HG03571 (cell line): ENCODE results near the gene BPHL.
"Not testable (repeated sequence)": the region's sequence is repeated elsewhere in the genome, so short reads cannot be mapped to it uniquely, and the experiment has no call there.

Experiments
- ATAC-seq: cut with Tn5 transposase; IDR thresholded peaks from one replicate; pipeline ENCODE4 v1.9.1; 2021; ENCODE audit not compliant: unreplicated experiment

Gene BPHL

DNA sequence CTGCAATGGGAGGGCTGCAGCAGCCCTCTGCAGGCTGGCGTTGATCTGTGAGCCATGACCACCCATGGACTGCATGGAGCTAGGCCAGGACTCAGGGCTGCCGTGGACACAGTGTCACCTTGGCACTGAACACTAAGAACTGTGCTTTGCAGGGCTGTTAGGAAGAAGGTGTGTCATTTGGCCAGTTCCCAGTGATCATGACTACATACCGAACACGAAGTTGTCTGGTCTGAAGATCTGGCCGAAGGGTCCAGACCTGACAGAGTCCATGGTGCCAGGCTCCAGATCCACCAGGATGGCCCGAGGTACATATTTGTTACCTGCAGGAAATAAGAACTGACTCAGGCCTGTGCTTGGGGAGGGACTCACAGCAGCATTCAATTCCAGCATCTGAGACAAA lies 36.9 kb downstream of the BPHL start:
- not testable (repeated sequence) for ATAC-seq

DNA sequence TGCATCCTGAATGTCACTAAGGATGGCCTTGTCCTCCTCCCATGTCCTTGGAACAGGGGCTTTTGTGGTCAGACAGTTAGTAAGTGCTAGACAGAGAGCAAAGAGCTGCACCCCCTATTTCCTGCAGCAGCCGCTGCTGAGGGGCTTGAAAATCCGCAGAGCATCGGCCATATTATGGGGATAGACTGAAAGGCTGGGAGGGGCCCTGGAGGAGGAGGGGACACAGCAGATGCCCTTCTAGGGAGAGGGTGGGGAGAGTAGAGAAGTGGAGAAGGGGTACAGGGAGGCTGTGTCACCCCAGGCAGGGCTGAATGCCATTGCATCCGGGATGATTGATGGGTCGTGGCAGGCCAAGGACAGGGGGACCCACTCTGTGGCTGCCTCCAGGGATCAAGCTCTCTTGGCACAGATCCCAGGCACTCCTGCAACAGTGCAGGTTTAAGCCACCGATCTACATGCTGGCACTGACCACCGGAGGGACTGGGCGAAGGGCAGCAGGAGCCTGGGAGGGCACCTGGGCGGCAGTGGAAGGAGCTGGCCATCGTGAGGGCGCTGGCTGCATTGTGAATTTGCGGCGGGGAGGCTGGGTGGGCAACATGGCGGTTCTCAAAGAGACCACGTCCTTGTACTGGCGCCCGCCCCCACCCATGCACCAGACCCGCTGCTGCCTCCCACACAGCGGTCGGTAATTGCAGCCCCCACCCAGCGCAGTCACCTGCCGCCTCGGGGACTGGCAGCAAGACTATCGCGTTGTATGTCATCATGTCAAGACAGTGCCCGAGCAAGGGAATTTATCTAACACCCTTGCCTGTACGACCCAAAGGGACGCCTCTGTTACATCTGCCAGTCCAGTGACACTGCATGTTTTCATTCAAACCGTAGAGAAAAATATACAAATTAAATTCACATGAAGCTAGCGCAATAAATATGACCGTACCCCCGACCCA lies 37.9 kb downstream of the BPHL start:
- not testable (repeated sequence) for ATAC-seq

DNA sequence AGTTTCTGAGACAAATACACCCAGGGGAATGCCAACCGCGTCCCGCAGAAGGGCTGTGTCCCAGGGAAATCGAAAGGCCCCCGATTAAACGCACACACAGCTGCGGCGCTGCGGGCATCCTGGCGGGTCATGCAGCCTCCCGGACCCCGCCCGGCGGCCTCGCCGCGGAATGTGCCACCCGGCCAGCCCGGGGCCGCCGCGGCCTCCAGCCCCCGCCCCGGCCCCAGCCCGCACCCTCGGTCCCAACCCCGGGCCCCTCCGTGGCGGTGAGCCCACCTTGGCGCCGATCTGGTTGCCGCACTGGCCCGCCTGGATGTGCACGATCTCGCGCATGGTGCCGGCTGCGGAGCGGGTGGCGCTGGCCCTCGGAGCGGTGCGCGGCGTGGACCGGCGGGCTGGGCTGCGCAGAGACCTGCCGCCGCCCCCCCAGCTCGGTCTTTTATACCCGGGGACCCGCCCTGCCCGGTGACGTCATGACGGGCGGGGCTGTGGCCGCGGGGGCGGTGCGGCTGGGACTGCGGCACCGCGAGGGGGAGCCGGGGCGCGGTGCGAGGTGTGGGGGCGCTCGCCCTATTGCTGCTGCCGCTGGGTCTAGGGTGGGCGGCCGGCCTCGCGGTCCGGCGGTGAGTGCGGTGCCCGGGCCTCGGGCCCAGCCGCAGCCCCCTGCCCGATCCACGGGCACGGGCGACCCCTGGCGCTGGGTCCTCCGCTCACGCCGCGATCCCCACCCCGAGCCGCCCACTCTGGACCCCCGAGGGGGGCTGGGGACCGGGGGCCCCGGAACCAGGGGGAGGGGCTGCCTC lies 38.8 kb downstream of the BPHL start, which contains the start of gene TUBB2A:
TSS of gene TUBB2A (minus strand) at position 414 of the 803 bp plus-strand sequence. CDS start at position 333, 81 bp downstream.
- peak; percentile 87 for ATAC-seq

DNA sequence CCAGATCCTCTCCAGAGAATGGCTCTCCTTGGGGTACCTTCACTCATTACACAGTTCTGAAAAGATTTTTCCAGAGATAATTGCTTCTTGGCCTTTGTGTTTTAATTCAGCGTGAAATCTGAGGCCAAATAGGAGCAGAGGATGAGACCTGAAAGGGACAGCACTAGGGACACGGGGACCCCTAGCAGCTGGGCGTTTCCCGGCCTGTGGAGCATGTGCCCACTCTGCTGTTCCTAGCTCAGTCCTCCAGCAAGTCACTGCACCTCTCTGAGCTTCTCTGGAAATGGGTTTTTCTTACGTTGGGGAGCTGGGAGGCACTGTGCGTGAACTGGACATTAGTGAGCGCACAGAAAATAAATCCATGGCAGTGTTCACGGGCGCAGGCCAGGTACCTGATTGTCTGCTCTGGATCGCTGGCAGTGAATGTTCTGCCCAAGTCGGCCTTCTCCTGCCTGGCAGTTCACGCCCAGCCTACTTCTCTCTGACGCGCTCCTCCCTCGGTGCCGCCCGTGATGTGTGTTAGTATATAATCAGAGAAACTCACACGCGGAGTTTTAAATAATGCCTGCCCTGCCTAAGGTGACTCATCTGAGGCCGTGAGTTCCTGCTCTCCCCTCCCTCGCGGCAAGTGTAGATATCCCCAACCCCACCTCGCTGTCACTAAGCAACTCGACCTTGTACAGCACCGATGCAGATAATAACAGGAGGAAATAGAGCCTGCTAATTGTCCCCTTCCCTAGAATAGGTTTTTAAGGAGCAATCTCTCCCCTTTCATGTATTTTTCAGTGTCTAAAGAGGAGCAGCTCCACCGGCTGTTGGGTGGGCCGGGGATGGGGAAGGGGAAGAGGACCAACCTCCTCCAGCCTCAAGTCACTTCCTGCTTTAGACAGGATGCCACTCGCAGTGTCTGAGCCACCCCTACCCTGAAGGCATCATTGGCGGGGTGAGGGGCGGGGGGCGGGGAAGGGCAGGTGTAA lies 41.6 kb downstream of the BPHL start:
- no peak for ATAC-seq

DNA sequence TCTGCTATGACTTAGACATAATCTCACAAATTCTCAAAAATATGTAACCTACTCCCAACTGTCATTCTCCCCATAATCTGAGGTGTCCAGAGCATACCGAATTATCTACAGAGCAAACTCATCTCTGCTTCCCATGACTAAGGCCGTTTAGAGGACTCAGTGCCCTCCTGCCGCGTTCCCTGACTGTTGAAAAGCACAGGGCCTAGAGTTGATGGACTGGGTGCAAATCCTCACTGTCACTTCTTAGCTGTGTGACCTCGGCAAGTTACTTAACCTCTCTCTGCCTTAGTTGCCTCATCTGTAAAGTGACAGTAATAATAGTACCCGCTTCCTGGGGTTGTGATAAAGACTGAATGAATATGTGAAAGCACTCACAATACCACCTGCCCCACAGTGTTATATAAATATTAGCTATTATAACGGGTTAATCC lies 43.6 kb downstream of the BPHL start:
- no peak for ATAC-seq

DNA sequence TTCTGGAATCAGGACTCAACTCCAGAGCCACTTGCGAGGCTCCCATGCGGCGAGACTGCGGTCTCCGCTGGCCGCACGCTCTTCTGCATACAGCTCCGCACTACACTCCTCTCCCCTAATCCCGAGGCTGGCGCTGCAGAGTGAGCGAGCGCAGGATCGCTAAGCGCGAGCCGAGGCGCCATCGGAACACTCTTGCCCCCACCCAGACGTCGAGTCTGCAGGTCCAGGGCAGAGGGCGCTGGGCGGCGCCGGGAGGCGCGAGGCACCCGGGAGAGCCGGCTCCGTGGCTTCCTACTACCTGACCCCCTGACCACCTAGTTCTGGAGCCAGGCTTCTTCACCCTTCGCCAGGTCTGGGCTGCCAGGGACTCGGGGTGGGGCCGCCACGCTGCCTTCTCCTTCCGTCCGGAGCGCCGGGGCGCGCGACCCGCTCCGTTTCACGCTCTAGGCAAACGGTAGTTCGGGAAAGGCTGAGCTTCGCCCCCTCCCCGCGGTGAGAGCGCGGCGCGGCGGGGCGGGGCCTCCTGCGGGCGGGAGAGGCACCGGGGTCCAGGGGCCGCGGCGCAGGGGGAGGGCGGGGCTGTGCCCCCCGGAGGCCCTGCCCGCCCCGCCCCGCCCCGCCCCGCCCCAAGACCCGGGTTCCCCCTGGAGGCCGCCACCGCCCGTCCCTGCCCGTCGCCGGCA lies 44.2 kb downstream of the BPHL start:
- peak; percentile 63 for ATAC-seq

DNA sequence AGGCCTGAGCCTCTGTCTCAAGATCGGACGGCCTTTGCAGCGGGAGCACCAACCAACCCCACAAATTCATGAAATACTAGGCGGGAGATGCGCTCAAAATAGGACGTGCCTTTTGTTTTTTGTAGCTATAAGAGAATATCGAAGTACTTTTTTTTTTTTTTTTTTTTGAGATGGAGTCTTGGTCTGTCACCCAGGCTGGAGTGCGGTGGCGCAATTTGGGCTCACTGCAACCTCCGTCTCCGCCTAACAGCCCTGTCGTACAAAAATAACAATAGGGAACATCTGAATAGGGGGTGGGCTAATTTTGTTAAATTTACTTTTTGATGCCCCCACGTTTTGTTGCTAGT lies 44.7 kb downstream of the BPHL start:
- ATAC-seq, result no peak

DNA sequence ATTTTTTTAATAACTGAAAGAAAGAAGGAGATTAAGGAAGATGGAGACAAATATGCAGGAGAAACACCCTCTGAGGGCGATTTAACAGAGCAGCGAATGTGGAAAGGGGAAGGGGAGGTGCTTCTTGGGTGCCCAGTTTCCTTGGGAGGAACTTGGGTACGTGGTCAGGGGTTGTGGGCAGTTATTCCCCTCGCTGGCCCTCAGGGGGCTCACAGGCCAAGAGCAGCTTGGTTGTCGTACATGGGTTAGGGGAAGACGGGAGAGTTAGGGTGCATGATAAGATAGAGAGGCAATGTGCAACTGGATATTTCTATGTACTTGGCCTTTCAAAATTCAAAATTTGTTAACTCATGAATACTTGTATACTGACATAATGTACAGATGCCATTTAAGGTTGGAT lies 45.9 kb downstream of the BPHL start:
- no peak for ATAC-seq

DNA sequence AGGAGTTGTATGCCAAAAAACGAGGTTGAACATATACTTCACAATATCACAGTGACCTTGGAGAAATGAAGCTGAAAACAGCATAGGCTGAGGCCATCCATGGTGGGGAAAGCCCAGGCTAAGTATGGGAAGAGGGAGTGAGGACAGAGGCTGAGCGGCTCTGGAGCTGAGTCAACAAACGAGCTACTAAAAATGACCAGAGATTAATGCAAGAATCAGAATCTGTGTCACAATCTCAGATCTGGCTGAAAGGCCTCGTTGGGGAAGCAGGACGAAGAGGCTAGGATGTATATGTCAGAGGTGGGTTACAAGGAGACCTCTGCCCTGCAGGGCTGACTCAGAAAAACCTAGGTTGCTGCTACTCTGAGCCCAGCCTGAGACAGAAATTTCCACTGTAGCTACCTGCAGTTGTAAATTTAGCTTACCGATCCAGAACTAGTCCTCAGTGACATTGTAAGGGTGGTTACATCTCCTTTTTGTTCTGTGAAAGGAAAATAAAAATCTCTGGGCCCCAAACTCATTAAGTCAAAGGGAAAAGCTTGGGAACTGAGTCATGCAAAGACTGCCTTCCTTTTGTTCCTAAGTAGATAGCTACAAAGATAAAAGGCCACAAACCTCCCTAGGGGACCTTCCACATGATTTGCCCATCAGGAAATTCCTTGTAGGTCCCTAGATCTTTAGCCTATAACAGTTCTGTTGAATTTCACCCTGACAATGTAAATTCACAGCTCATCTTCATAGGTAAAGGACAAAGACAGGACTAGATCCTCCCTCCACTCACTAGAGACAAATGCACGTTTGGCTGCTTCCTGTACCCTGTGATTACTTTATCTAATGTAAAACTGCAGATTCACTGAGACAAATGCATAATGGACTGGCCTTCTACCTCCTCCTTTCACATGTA lies 47.4 kb downstream of the BPHL start:
- ATAC-seq, result no peak

DNA sequence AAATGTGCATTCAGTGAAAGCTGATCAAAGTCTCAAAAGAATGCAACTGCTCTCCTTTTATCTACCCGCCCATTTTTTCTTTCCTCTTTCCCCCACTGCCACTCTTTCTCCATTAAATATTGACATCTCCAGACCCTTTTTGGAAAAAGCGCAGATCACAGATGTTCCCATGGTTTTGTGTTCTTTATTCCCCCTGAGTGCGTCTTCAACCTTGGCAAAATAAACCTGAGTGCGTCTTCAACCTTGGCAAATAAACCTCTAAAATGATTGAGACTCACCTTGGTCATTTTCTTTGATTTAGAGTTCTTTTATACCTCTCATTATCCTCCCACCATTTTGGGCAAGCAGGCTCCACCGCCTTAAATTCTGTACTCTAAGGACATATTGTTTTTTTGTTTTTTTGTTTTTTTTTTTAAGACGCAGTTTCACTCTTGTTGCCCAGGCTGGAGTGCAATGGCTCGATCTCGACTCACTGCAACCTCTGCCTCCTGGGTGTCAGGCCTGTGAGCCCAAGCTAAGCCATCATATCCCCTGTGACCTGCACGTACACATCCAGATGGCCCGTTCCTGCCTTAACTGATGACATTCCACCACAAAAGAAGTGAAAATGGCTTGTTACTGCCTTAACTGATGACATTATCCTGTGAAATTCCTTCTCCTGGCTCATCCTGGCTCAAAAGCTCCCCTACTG lies 48.2 kb downstream of the BPHL start:
- not testable (repeated sequence) for ATAC-seq

DNA sequence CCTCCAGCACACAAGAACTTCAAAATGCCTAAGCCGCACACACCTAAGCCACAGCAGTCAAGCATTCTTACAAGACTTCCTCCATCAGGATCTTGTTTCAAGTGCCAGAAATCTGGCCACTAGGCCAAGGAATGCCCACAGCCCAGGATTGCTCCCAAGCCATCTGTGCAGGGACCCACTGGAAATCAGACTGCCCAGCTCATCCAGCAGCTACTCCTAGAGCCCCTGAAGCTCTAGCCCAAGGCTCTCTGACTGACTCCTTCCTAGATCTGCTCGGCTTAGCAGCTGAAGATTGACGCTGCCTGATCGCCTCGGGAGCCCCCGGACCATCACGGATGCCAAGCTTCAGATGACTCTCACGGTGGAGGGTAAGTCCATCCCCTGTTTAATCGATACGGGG lies 49.5 kb downstream of the BPHL start:
- ATAC-seq, result not testable (repeated sequence)

DNA sequence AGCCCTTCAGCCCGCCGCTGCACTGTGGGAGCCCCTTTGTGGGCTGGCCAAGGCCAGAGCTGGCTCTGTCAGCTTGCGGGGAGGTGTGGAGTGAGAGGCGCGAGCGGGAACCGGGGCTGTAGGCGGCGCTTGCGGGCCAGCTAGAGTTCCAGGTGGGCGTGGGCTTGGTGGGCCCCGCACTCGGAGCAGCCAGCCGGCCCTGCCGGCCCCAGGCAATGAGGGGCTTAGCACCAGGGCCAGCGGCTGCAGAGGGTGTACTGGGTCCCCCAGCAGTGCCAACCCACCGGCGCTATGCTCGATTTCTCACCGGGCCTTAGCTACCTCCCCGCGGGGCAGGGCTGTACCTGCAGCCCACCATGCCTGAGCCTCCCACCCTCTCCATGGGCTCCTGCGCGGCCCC lies 52.2 kb downstream of the BPHL start:
- ATAC-seq, result not testable (repeated sequence)

DNA sequence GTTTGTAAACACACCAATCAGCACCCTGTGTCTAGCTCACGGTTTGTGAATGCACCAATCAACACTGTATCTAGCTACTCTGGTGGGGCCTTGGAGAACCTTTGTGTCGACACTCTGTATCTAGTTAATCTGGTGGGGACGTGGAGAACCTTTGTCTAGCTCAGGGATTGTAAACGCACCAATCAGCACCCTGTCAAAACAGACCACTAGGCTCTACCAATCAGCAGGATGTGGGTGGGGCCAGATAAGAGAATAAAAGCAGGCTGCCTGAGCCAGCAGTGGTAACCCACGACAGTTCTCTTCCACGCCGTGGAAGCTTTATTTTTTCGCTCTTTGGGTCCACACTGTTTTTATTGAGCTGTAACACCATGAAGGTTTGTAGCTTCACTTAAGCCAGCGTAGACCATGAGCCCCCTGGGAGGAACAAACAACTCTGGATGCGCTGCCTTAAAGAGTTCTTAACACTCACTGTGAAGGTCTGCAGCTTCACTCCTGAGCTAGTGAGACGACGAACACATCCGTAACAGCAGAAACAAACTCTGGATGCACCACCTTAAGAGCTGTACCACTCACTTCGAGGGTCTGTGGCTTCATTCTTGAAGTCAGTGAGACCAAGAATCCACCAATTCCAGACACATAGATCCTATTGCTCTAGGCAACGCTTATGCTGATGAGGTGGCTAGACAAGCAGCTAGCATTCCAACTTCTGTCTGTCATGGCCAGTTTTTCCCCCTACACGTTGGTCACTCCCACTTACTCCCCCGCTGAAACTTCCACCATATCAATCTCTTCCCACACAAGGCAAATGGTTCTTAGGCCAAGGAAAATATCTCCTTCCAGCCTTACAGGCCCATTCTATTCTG lies 53.0 kb downstream of the BPHL start:
- not testable (repeated sequence) for ATAC-seq

DNA sequence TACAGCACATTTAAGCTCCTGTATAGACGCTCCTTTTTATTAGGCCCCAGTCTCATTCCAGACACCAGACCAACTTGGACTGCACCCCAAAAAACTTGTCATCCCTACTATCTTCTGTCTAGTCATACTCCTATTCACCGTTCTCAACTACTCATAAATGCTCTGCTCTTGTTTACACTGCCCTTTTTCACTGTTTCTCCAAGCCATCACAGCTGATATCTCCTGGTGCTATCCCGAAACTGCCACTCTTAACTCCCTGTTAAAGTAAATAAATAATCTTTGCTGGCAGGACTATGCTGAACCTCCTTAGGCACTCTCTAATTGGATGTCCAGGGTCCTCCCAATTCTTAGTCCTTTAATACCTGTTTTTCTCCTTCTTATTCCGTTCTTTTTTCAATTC lies 54.3 kb downstream of the BPHL start:
- ATAC-seq, result not testable (repeated sequence)

DNA sequence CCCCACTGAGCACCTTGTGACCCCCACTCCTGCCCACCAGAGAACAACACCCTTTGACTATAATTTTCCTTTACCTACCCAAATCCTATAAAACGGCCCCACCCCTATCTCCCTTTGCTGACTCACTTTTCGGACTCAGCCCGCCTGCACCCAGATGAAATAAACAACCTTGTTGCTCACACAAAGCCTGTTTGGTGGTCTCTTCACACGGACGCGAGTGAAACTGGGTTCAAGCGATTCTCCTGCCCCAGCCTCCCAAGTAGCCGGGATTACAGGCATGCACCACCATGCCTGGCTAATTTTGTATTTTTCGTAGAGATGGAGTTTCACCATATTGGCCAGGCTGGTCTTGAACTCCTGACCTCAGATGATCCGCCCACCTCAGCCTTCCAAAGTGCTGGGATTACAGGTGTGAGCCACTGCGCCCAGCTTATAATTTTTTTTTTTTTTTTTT lies 55.2 kb downstream of the BPHL start:
- ATAC-seq, result not testable (repeated sequence)

DNA sequence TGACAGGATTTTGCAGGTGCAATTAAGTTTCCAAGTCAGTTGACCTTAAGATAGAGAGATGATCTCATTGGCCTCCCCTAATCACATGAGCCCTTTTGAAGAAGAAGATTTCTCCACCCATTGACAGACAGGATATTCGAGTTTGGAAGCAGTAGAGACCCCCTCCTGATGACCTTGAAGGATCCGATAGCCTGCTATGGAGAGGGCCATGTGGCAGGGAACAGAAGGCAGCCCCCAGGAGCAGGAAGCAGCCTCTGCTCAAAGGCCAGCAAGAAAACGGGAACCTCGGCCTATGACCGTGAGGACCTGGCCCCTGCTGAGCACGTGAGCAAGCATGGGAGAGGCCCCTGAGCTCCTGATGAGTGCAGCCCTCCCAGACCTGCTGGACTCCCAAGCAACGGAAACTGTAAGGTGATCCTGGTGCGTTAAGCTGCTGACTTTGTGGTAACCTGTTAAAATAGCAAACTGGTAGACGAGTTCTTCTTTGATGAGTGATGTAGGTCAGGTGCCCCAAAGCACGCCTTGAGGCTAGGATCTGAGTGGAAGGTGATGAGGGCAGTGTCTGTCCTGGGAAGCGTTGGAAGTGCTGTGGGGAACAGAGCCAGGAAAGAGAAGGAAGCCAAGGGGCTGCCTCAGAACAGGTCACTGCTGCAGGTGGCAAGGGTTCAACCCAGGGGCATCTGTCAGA lies 57.3 kb downstream of the BPHL start:
- no peak for ATAC-seq
